IMR-90 (cell line): ENCODE measurements around the gene LNX1.

Source experiments
- BHLHE40 ChIP-seq: fragments of 150-350 bp; IDR thresholded peaks from 2 replicates; pipeline ENCODE4 v1.6.1; 2016; ENCODE audit warnings: mild to moderate bottlenecking, low read depth, low read length
- NFE2L2 ChIP-seq: fragments of 150-350 bp; IDR thresholded peaks from 2 replicates; pipeline ENCODE4 v1.6.1; 2016; ENCODE audit warnings: low read depth, mild to moderate bottlenecking, low read length
- POLR2A ChIP-seq: IDR thresholded peaks from 2 replicates; pipeline ENCODE4 v1.6.1; 2012; ENCODE audit warnings: mild to moderate bottlenecking, low read depth, low read length
- TF ChIP-seq, protein P1 (sequence below): conservative IDR thresholded peaks from 2 replicates; pipeline ENCODE4 v1.5.1; 2012; ENCODE audit warnings: mild to moderate bottlenecking, low read depth, low read length, improper control_type of control experiment

DNA sequence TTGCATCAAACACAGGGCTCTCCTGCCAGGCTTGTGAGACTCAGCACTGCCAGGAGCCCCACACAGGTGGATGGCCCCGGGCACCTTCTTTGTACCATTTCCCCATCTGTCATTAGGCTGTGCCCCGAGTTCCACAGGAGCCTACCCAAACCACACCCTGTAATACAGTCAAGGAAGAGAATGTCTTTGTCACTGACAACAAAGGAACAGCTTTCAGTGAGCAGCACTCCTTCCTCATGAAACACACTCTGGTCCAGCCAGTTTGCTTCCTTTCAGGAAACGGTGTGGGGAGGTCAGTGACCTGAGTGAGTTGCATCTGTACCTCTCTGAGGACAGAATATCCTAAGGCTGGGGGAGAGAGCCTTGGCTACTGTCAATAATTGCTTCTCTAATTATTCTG is 53.7 kb downstream of the LNX1 start:
- TF ChIP-seq POLR2A (no peak), BHLHE40 (no peak), NFE2L2 (no peak)
- TF ChIP-seq, protein P1, sequence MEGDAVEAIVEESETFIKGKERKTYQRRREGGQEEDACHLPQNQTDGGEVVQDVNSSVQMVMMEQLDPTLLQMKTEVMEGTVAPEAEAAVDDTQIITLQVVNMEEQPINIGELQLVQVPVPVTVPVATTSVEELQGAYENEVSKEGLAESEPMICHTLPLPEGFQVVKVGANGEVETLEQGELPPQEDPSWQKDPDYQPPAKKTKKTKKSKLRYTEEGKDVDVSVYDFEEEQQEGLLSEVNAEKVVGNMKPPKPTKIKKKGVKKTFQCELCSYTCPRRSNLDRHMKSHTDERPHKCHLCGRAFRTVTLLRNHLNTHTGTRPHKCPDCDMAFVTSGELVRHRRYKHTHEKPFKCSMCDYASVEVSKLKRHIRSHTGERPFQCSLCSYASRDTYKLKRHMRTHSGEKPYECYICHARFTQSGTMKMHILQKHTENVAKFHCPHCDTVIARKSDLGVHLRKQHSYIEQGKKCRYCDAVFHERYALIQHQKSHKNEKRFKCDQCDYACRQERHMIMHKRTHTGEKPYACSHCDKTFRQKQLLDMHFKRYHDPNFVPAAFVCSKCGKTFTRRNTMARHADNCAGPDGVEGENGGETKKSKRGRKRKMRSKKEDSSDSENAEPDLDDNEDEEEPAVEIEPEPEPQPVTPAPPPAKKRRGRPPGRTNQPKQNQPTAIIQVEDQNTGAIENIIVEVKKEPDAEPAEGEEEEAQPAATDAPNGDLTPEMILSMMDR = no peak
